ENCODE measurements around the gene CD2AP.

GRCh38 chr6:47485491-47486135, 8.0 kb downstream of the CD2AP start:
- no peak for TF ChIP-seq EZH2 (IDR thresholded peaks at IDR 0.05; ENCODE audit: insufficient read depth, poor library complexity, severe bottlenecking)
- no peak for TF ChIP-seq EZH2phosphoT487 (IDR thresholded peaks at IDR 0.05; ENCODE audit: insufficient read depth, low read depth)
